Smooth muscle cell (in vitro differentiated cells): ENCODE results near the gene TMEM116. TPM values are rescaled to one million over a fixed set of nuclear protein-coding genes. Genes with fewer than 3 reads are reported as not detected.

Source experiments
- DNase-seq: peaks from one replicate; lab custom pipeline; 2025; ENCODE audit not compliant: unreplicated experiment; lab: John Stamatoyannopoulos, UW
- H2AFZ ChIP-seq: fragments of 200-600 bp; sonication (generic); 2 replicates; pipeline ENCODE4 v1.6.0; 2016; ENCODE audit warnings: antibody characterized with exemption, low read depth, mild to moderate bottlenecking
- H3F3A ChIP-seq: fragments of 200-600 bp; sonication (generic); 2 replicates; pipeline ENCODE4 v1.6.0; 2017; ENCODE audit warnings: antibody characterized with exemption, low read depth
- H3K27ac ChIP-seq: fragments of 200-600 bp; sonication (generic); 2 replicates; pipeline ENCODE4 v1.5.1; 2016; ENCODE audit warnings: low read depth, mild to moderate bottlenecking
- H3K27me3 ChIP-seq: fragments of 200-600 bp; sonication (generic); 2 replicates; pipeline ENCODE4 v1.6.1; 2016; ENCODE audit warnings: low read depth, mild to moderate bottlenecking
- H3K36me3 ChIP-seq: fragments of 200-600 bp; sonication (generic); 2 replicates; pipeline ENCODE4 v1.5.1; 2016; ENCODE audit warnings: low read depth
- H3K4me1 ChIP-seq: fragments of 200-600 bp; sonication (generic); 2 replicates; pipeline ENCODE4 v1.5.1; 2016; ENCODE audit warnings: low read depth
- H3K4me2 ChIP-seq: fragments of 200-600 bp; sonication (generic); 2 replicates; pipeline ENCODE4 v1.6.0; 2016; ENCODE audit warnings: mild to moderate bottlenecking
- H3K4me3 ChIP-seq: fragments of 200-600 bp; sonication (generic); 2 replicates; pipeline ENCODE4 v1.5.1; 2016; ENCODE audit warnings: mild to moderate bottlenecking
- H3K79me2 ChIP-seq: fragments of 200-600 bp; sonication (generic); 2 replicates; pipeline ENCODE4 v1.6.0; 2016; ENCODE audit warnings: low read depth, mild to moderate bottlenecking
- H3K9ac ChIP-seq: fragments of 200-600 bp; sonication (generic); 2 replicates; pipeline ENCODE4 v1.6.0; 2016; ENCODE audit warnings: low read depth
- H3K9me3 ChIP-seq: fragments of 200-600 bp; sonication (generic); replicated peaks from 2 replicates; pipeline ENCODE4 v1.5.1; 2016; ENCODE audit warnings: low read depth
- H4K20me1 ChIP-seq: fragments of 200-600 bp; sonication (generic); 2 replicates; pipeline ENCODE4 v1.6.0; 2016; ENCODE audit warnings: low read depth
- WGBS: methylation state at CpG from one replicate; pipeline ENCODE4 v1.1.7; 2016; ENCODE audit warnings: low lambda C conversion rate; 5-methylcytosine and 5-hydroxymethylcytosine counted together
- microRNA-seq: library from miRNA; unstranded; fragments of <30 nt; microRNA quantifications from one replicate; pipeline ENCODE4, GENCODE V29; 2016; ENCODE audit warnings: borderline number of aligned reads
- polyA plus RNA-seq: library from polyadenylated mRNA; unstranded; fragments of >200 nt; fragmentation: Nextera tagmentation; extraction: Ambion mirVana; gene quantifications from 2 replicates; pipeline ENCODE4 v1.2.1, GENCODE V29; 2016
- small RNA-seq: library from RNA; depleted of rRNA; stranded (forward); fragments of <200 nt; gene quantifications from one replicate; pipeline ENCODE3, GENCODE V24; 2014
- total RNA-seq: library from RNA; depleted of rRNA; stranded (reverse); fragments of >200 nt; gene quantifications from 2 replicates; pipeline ENCODE4 v1.2.3, GENCODE V29; 2014
- TF ChIP-seq, protein P1 (sequence below): fragments of 200-600 bp; sonication (generic); IDR thresholded peaks from 2 replicates; pipeline ENCODE4 v1.5.1; 2017; ENCODE audit warnings: borderline replicate concordance, mild to moderate bottlenecking, antibody characterized with exemption; ENCODE audit not compliant: insufficient read depth, poor library complexity, severe bottlenecking

TMEM116 gene
- total and polyA plus RNA-seq, 2 experiments from 2014 or later = 5.7 to 9.7 TPM

DNA sequence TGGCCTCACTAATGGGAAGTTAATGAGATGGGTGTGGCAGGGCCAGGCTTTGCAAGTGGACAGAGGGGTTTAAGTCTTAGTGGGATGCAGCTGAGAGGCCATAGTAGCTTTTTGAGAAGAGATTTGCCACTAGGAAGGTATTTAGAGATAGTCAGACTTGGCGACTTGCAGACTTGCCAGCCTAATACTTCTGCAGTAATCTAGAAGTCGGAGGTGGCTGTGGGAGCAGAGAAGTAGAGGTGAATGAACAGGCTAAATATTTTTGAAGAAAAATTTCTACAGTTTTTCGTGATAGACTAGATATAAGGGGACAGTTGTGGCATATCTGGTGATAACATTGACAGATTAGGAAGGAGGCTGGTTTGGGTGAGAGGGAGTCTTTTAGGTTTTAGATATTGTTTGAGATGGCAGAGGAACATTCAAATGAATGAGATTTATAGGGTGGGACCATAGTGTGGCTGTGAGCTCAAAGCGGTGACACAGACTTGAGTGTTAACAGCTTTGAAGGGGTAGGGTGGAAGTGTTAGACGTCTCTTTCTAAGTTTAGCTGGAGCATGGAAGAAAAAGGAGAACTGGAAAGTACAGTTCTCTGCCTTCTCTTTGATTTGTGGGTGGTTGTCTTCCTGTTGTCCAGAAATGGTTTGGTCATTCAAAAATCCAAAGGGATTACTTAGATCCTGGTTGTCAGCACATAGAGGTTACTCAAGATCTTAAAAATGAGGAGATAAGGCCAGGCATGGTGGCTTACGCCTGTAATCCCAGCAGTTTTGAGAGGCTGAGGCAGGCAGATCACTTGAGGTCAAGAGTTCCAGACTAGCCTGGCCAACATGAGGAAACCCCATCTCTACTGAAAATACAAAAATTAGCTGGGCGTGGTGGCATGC lies 126.1 kb downstream of the TMEM116 start:
- Histone ChIP-seq H4K20me1 (peaks cover 14% of the 10 kb centered on the region), H3K9ac (no peak overlapping the region), H3K4me1 (no peaks in the 10 kb centered on the region), H3K79me2 (no peaks in the 10 kb centered on the region), H2AFZ (no peak overlapping the region), H3F3A (no peaks in the 10 kb centered on the region), H3K4me2 (no peak overlapping the region), H3K4me3 (no peak overlapping the region), H3K27ac (no peak overlapping the region), H3K36me3 (peaks cover 18% of the 10 kb centered on the region), H3K27me3 (no peaks in the 10 kb centered on the region), H3K9me3 (no peaks in the 10 kb centered on the region)
- WGBS = 60% methylated on average over 7 of the region's 7 CpGs
- no peak for DNase-seq
- TF ChIP-seq, protein P1, sequence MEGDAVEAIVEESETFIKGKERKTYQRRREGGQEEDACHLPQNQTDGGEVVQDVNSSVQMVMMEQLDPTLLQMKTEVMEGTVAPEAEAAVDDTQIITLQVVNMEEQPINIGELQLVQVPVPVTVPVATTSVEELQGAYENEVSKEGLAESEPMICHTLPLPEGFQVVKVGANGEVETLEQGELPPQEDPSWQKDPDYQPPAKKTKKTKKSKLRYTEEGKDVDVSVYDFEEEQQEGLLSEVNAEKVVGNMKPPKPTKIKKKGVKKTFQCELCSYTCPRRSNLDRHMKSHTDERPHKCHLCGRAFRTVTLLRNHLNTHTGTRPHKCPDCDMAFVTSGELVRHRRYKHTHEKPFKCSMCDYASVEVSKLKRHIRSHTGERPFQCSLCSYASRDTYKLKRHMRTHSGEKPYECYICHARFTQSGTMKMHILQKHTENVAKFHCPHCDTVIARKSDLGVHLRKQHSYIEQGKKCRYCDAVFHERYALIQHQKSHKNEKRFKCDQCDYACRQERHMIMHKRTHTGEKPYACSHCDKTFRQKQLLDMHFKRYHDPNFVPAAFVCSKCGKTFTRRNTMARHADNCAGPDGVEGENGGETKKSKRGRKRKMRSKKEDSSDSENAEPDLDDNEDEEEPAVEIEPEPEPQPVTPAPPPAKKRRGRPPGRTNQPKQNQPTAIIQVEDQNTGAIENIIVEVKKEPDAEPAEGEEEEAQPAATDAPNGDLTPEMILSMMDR = no peak

DNA sequence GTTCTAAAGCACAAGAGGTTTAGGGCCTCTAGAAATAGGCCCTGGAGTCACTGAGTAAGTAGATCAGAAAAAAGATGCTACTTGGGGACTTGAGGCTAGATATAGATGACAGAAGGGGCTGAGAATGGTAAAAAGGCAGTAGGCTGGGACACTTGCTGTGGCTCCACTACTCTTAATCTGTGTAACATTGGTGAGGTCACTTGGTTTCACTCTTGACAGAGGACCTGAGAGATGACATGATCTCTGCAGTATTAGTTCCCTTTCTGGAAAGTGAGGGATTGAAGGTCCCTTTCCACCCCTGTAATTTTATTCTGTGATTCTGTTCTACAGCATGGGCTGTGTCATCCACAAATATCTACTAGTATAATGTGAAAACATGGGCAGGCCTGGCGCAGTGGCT lies 131.2 kb downstream of the TMEM116 start:
- H3K4me3 ChIP-seq = no peak overlapping the region
- no peaks in the 10 kb centered on the region for H3F3A ChIP-seq
- no peaks in the 10 kb centered on the region for H3K27me3 ChIP-seq
- TF ChIP-seq, protein P1 = no peak
- H3K79me2 ChIP-seq = peaks cover 4% of the 10 kb centered on the region
- no peaks in the 10 kb centered on the region for H3K9me3 ChIP-seq
- WGBS = 96% methylated on average over 1 of the region's 1 CpG
- H3K36me3 ChIP-seq = peaks cover 12% of the 10 kb centered on the region
- no peak overlapping the region for H3K27ac ChIP-seq
- H2AFZ ChIP-seq = no peak overlapping the region
- H3K4me1 ChIP-seq = no peaks in the 10 kb centered on the region
- H3K4me2 ChIP-seq = no peak overlapping the region
- DNase-seq = no peak
- H3K9ac ChIP-seq = no peak overlapping the region
- H4K20me1 ChIP-seq = peaks cover 16% of the 10 kb centered on the region

Small RNA genes within 50 kb of the gene (microRNA-seq; reads per million reads assigned to microRNA genes)
- gene MIR3657 = not detected

Small RNA genes within 50 kb of the gene (small RNA-seq; reads per million reads assigned to genes)
- 5.5 reads per million, percentile 65 among the genes with 10 or more reads in this experiment for gene AC004024.1
- gene MIR3657 = not detected

Other genes starting within 250 kb of the TMEM116 start
- 17.0 and 30.5 TPM in 2 replicates for gene ALDH2, start 246.2 kb downstream of the TMEM116 start, total RNA-seq
- gene ALDH2, start 246.2 kb downstream of the TMEM116 start, polyA plus RNA-seq = 54.6 and 75.3 TPM in 2 replicates
- gene MAPKAPK5, start 170.9 kb downstream of the TMEM116 start, total RNA-seq = 29.8 and 32.6 TPM in 2 replicates
- gene MAPKAPK5, start 170.9 kb downstream of the TMEM116 start, polyA plus RNA-seq = 45.6 and 46.1 TPM in 2 replicates
- 44.2 and 53.8 TPM in 2 replicates for gene ERP29, start 261 bp upstream of the TMEM116 start, total RNA-seq
- gene ERP29, start 261 bp upstream of the TMEM116 start, polyA plus RNA-seq = 118 and 126 TPM in 2 replicates
- 19.1 and 19.8 TPM in 2 replicates for gene NAA25, start 95.6 kb upstream of the TMEM116 start, total RNA-seq
- 13.1 and 14.7 TPM in 2 replicates for gene NAA25, start 95.6 kb upstream of the TMEM116 start, polyA plus RNA-seq
- 21.7 and 30.2 TPM in 2 replicates for gene TRAFD1, start 112.4 kb upstream of the TMEM116 start, total RNA-seq
- gene TRAFD1, start 112.4 kb upstream of the TMEM116 start, polyA plus RNA-seq = 40.7 and 44.8 TPM in 2 replicates